A673 (cell line): ENCODE results near the gene DOK6.

Experiments
- EZH2 ChIP-seq: fragments of 200-600 bp; sonication (generic); IDR thresholded peaks from 2 replicates; pipeline ENCODE4 v1.6.1; 2017; ENCODE audit warnings: borderline replicate concordance, low read depth, mild to moderate bottlenecking, mixed read lengths, antibody characterized with exemption, low read length; ENCODE audit not compliant: poor library complexity, severe bottlenecking
- TF ChIP-seq, protein P1 (sequence below): fragments of 300-800, 200-600 bp; sonication (generic); conservative IDR thresholded peaks from 2 replicates; pipeline ENCODE4 v1.5.1; 2017; ENCODE audit warnings: low read depth, mild to moderate bottlenecking, antibody characterized with exemption, low read length, moderate library complexity, mixed read lengths

DNA sequence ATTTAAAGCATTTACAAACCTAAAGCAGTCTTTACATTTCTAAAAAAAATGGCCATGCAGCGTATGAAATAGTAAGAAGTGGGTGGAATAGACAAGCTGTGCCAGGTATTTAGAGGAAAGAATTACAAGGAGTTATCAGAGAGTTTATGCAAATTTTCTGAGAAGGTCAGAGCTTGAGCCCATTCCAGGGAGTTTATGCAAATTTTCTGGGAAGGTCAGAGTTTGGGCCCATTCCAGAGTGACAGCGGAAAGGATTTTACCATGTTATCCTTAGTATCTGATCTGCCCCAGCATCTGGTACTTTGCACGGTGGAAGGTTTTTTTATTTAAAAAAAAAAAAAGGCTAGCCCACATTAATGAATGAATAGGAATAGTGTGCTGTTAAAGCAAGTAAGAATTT lies 1.4 kb upstream of the DOK6 start:
- TF ChIP-seq, protein P1, sequence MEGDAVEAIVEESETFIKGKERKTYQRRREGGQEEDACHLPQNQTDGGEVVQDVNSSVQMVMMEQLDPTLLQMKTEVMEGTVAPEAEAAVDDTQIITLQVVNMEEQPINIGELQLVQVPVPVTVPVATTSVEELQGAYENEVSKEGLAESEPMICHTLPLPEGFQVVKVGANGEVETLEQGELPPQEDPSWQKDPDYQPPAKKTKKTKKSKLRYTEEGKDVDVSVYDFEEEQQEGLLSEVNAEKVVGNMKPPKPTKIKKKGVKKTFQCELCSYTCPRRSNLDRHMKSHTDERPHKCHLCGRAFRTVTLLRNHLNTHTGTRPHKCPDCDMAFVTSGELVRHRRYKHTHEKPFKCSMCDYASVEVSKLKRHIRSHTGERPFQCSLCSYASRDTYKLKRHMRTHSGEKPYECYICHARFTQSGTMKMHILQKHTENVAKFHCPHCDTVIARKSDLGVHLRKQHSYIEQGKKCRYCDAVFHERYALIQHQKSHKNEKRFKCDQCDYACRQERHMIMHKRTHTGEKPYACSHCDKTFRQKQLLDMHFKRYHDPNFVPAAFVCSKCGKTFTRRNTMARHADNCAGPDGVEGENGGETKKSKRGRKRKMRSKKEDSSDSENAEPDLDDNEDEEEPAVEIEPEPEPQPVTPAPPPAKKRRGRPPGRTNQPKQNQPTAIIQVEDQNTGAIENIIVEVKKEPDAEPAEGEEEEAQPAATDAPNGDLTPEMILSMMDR, result no peak
- no peak for TF ChIP-seq EZH2
